DND-41 (cell line): ENCODE results near the gene PCNA.

Source experiments
- ATAC-seq: fragments of 200-7000 bp; cut with Tn5 transposase; 3 replicates; pipeline ENCODE4 v1.9.1; 2021; ENCODE audit warnings: low read depth; ENCODE audit not compliant: insufficient read depth
- DNase-seq: peaks from one replicate; pipeline ENCODE4 v3.0.0-alpha.2; 2020
- H2AFZ ChIP-seq: 2 replicates; pipeline ENCODE4 v1.6.0; 2012; ENCODE audit warnings: low read depth, low read length
- H3K27ac ChIP-seq: 2 replicates; pipeline ENCODE4 v1.5.1; 2012; ENCODE audit warnings: low read length, inconsistent platforms
- H3K27me3 ChIP-seq: fragments of 200-600 bp; sonication (generic); 2 replicates; pipeline ENCODE4 v1.6.0; 2012; ENCODE audit warnings: low read length, mild to moderate bottlenecking, inconsistent platforms; ENCODE audit not compliant: insufficient read depth, poor library complexity
- H3K36me3 ChIP-seq: 2 replicates; pipeline ENCODE4 v1.5.1; 2012; ENCODE audit warnings: low read length, inconsistent platforms; ENCODE audit not compliant: insufficient read depth
- H3K4me1 ChIP-seq: 2 replicates; pipeline ENCODE4 v1.5.1; 2012; ENCODE audit warnings: mild to moderate bottlenecking, low read length; ENCODE audit not compliant: insufficient read depth
- H3K4me2 ChIP-seq: 2 replicates; pipeline ENCODE4 v1.6.0; 2012; ENCODE audit warnings: mild to moderate bottlenecking, moderate library complexity, low read length, inconsistent platforms; ENCODE audit not compliant: insufficient read depth
- H3K4me3 ChIP-seq, 2 experiments: fragments of 200-600 bp in 1 of 2; shearing (Covaris generic) in 1 of 2; 2 replicates each; pipeline ENCODE4 v1.5.1; 2012 to 2016; ENCODE audit warnings: inconsistent platforms in 2 of 2, low read length in 2 of 2, mild to moderate bottlenecking in 2 of 2, low read depth in 1 of 2, moderate library complexity in 1 of 2
- H3K79me2 ChIP-seq: 2 replicates; pipeline ENCODE4 v1.6.0; 2012; ENCODE audit warnings: low read length, inconsistent platforms; ENCODE audit not compliant: insufficient read depth
- H3K9ac ChIP-seq: 2 replicates; pipeline ENCODE4 v1.6.0; 2012; ENCODE audit warnings: low read depth, mild to moderate bottlenecking, inconsistent platforms, low read length, moderate library complexity
- H3K9me3 ChIP-seq: 2 replicates; pipeline ENCODE4 v1.5.1; 2012; ENCODE audit warnings: low read length, moderate library complexity, mild to moderate bottlenecking, inconsistent platforms; ENCODE audit not compliant: insufficient read depth, severe bottlenecking
- H4K20me1 ChIP-seq: 2 replicates; pipeline ENCODE4 v1.6.0; 2012; ENCODE audit warnings: low read length; ENCODE audit not compliant: insufficient read depth
- CTCF ChIP-seq: IDR thresholded peaks from 2 replicates; pipeline ENCODE4 v1.5.1; 2012; ENCODE audit warnings: borderline replicate concordance, low read length, moderate library complexity, mild to moderate bottlenecking; ENCODE audit not compliant: poor library complexity, severe bottlenecking; ENCODE audit errors: extremely low read depth
- EZH2 ChIP-seq: IDR thresholded peaks from 3 replicates; pipeline ENCODE4 v1.6.1; 2012; ENCODE audit warnings: borderline replicate concordance, low read depth, mild to moderate bottlenecking, moderate library complexity, low read length, inconsistent platforms; ENCODE audit not compliant: severe bottlenecking

Gene PCNA

GRCh38 chr20:5128886-5129285 lies 9.1 kb upstream of the PCNA start:
- Histone ChIP-seq H3K4me3 (0 out of 4 replicates have a peak overlapping the region, but pooled peaks of 1 of the 2 experiments have one; percentile 78), H3K79me2 (peaks cover 86% of the 10 kb centered on the region), H3K36me3 (peaks cover 8% of the 10 kb centered on the region; the same call in 1 of the 2 replicates), H3K9ac (peak overlapping the region; percentile 89; the same call in 1 of the 2 replicates), H3K27me3 (no peaks in the 10 kb centered on the region), H2AFZ (no peak overlapping the region), H3K4me1 (peaks cover 32% of the 10 kb centered on the region), H3K9me3 (no peaks in the 10 kb centered on the region), H3K27ac (no peak overlapping the region), H3K4me2 (peak overlapping the region; percentile 87), H4K20me1 (peaks cover 18% of the 10 kb centered on the region; the same call in 1 of the 2 replicates)
- DNase-seq (no peak), ATAC-seq (no peak)
- TF ChIP-seq CTCF (no peak), EZH2 (no peak)

- Histone ChIP-seq H3K9ac (peak overlapping the region; percentile 89), H3K4me3 (peak overlapping the region; percentile 52 to 78; a peak in 3 of 4 replicates), H2AFZ (peak overlapping the region; percentile 74), H3K9me3 (no peaks in the 10 kb centered on the region), H3K27me3 (no peaks in the 10 kb centered on the region), H3K4me1 (peaks cover 32% of the 10 kb centered on the region), H3K36me3 (peaks cover 6% of the 10 kb centered on the region; the same call in 1 of the 2 replicates), H3K4me2 (peak overlapping the region; percentile 87), H4K20me1 (peaks cover 12% of the 10 kb centered on the region; the same call in 1 of the 2 replicates), H3K79me2 (peaks cover 78% of the 10 kb centered on the region), H3K27ac (peak overlapping the region; percentile 77)
- no peak for ATAC-seq
- no peak for DNase-seq
- no peak for TF ChIP-seq CTCF
- TF ChIP-seq EZH2 = no peak
Observed at GRCh38 chr20:5127859-5128424, 8.2 kb upstream of the PCNA start.

DNA sequence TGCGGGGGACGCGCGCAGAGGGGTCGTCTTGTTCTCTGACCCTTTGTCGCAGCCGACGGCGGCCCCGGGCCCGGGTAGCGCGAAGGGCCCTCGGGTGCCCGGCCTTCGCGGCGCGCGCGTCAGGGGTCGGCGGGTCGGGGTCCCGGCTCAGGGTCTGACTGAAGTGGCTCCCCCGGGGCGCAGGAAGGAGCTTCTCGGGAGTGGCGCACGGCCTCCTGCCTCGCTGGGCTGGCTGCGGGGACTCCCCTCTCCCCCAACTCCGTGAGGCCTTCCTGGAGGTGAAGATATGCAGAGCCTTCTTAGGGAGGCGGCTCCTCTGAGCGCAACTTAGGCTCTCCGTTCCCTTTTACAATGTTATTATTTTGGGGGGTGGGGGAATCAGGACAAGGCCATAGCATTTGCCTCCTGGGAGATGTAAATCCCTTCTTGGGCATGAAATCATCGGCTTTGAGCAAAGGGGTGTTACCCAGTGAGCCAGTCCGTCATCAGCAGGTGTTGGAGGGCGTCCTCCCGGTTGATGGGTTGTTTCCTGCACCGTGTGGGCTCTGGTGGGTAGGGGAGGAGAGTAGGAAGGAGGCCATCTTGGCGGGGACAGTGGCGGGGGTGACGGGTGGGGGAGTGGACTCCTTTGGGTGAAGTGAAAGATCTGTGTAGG lies 7.6 kb upstream of the PCNA start:
- Histone ChIP-seq H4K20me1 (peaks cover 12% of the 10 kb centered on the region; the same call in 1 of the 2 replicates), H3K4me2 (peak overlapping the region; percentile 87), H3K4me1 (peaks cover 32% of the 10 kb centered on the region), H3K27me3 (no peaks in the 10 kb centered on the region), H3K36me3 (peaks cover 6% of the 10 kb centered on the region; the same call in 1 of the 2 replicates), H3K27ac (peak overlapping the region; percentile 77), H3K9ac (peak overlapping the region; percentile 89), H3K79me2 (peaks cover 78% of the 10 kb centered on the region), H3K4me3 (peak overlapping the region; percentile 52 to 78), H3K9me3 (no peaks in the 10 kb centered on the region), H2AFZ (peak overlapping the region; percentile 74)
- DNase-seq = peak; percentile 86
- ATAC-seq = peak; percentile 66
- no peak for TF ChIP-seq EZH2
- TF ChIP-seq CTCF = no peak
